NCI-H1092 treated with DMSO at 0.1 percent for 48 hours (cell line): ENCODE data around the gene C1orf174.
"Not testable (repeated sequence)": the region's sequence is repeated elsewhere in the genome, so short reads cannot be mapped to it uniquely, and the experiment has no call there.

Experiments
- DNase-seq: peaks from one replicate; lab custom pipeline; 2025; lab: John Stamatoyannopoulos, UW

The C1orf174 gene

DNA sequence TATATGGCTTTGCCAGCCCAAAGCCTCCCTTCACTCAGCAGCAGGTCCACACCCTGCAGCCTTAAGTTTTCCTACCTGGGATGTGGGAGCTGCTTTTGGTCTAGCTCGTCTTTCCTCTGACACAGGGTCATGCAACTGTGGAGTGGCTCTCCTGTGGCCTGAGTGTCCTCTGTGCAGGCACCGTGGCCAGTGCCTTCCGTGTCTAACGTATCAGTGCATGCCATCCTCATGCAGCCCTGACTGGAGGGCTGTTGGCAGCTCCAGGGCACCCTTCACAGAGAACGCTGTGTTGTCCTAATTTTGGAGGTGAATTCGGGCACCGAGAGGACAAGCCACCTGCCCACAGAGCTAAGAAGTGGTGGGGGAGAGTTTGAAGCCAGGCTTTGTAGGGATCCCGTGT, 25.7 kb upstream of the C1orf174 start:
- no peak for DNase-seq

DNA sequence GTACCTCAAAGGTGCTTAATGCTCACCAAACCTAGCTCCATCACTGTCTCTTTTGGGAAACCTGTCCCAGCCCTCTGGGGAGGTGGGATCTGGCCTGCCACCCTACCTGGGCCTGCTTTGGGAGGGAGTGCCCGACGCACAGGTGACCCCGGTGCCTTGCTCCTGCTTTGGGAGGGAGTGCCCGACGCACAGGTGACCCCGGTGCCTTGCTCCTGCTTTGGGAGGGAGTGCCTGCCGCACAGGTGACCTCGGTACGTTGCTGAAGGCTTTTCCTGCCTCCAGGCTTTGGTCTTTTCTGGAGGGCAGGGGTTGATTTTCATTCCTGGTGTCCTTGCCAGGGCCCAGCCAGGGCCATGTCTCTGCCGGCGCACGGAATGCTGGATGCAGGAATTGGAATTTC, 25.2 kb upstream of the C1orf174 start:
- no peak for DNase-seq

DNA sequence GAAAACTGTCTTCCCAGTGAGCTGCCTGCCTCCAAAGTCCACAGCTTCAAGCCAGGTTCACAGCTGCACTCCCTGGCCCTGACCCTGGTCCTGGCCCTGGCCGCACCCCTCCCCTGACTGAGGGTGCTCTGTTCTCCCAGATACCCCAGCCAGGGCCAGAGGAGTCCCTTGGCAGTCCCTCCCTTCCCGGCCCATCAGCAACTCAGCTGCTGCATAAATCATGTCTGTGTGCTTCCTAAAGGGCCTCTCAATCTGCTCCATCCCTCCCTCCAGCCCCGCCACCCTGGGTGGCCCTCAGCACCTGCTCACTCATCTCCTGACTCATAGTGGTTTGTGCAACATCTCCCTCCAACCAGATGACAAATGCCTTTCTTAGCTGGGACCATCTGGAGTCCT, 24.8 kb upstream of the C1orf174 start:
- DNase-seq = no peak

DNA sequence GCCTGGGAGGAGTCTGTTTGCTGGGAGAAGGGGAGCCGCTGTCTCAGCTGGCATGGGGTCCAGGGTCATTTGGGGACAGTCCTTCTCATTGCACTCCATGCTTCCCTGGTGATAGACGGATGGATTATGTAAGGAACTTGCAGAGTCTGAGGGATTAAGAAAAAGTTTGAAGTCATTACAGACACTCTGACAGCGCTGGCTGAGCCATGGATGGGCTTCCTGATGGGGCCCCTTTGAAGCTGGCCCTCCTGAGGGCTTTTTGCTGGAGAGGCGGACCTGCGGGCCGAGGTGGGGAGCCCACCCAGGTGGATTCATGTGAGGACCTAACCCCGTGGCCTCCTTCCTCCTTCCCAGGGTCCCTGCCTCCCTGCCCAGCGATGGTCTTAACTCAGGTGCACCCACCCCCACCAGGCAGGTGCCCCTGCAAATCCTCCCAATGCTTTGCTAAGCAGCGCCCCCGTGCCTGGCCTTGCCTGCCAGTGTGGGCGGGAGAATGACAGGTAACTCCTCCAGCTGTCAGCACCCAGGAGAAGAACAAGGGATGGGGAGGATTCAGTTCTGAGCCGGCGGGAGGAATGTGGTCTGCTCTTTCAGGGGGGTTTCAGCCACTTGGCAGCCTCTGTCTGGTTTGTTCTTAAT, 24.2 kb upstream of the C1orf174 start:
- DNase-seq = no peak

DNA sequence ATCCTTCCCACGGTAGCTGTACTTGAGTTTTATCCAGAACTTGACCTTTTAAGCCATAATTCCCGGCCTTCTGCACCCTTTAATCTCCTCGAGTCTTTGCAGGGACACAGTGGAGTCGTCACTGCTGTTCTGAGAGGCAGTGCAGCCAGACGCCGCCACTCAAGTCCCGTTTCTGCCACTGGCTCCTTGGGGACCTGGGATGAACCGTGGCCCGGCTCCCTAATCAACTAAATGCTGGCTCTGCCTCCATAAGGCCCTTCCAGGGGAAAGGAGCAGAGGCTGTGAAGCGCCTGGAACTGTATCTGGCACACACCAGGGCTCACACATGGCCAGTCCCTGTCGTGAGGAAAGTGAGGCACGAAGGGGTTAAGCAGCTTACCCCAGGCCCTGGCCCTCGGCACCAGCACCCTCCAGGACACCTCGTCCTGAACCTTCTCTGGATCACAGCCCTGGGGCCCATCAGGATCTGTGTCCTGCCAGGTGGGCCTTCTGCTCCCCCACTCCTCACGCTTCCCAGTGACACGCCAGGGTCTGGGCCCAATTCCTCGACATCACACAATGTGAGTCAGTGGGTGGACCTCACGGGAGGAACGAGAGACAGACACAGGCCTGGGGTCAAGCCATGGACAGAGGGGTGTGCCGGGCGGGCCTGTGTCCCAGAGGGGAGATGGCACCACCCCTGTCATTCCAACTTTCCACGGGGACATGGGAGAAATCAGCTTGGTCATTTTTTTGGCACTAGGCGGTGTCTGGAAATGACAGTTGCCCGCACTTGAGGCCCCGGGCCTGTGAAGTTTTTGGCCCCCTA, 23.5 kb upstream of the C1orf174 start:
- no peak for DNase-seq

DNA sequence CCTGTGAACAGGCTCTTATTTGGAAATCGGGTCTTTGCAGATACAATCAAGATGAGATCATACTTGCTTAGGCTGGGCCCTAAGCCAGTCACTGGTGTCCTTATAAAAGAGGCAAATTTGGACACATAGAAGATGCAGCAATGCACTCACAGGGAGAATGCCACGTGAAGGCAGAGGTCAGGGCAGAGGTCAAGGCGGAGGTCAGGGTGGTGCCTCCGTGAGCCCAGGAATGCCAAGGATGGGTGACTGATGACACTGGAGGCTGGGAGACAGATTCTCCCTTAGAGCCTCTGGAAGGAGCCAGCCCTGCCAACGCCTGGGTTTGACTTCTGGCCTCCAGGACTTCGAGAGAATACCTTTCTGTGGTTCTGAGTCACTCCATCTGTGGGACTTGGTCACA, 22.8 kb upstream of the C1orf174 start:
- DNase-seq = no peak

DNA sequence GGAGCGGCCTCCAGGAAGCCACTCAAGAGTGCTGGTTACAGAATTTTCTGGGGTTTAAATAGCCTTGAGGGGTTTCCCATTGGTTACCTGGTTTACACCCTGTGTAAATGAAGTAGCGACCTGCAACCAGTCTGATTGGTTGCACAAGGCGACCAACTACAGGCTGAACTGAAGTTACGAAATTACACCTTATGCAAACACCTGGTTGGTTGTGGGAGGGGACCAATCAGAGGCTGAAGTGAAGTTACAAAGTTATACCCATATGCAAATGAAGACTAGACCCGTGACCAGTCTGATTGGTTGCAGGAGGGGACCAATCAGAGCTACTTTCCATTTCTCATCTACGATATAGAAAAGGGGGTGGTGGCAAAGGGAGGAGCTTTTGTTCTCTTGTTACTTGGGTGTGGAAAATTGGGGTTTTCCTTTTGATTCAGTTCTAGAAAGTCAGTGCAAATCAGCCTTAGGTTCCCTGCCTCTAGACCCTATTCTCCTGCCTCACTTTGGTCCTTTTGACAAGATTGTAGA, 22.2 kb upstream of the C1orf174 start:
- DNase-seq = no peak

DNA sequence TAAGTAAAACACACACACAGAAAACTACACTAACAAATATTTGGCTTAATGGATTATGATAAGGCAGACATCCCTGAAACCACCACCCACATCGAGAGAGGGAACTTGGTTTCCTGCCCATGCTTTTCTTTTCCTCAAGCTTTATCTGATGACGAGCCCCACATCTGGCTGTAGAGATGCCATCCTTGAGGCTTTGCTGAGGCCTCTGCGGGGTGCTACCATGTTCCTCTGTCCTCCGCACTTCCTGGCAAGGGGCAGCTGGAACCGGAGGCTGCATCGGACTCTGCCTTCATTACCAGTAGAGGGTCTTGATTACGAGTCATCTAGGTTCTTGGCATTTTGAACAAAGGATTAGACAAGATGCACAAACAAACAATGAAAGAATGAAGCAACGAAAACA, 21.7 kb upstream of the C1orf174 start:
- no peak for DNase-seq

DNA sequence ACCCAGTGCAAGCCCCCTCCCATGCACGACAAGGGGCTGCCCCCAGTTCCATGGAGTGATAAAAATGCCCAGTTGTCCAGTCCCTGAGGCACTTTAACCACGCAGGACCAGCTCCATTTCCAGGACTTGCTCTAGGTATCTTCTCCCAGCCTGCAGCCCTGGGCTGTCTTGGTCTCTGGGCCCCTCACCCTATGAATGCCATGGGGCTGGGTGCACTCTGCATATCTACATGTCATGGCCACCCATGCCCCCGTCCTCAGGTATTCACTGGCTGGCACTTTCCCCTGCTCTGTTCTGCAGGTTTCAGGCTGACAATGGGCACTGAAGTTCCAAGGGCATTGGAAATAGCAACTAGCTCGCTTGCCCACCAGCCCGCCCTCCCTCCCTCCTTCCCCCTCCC, 19.6 kb upstream of the C1orf174 start:
- DNase-seq = no peak

DNA sequence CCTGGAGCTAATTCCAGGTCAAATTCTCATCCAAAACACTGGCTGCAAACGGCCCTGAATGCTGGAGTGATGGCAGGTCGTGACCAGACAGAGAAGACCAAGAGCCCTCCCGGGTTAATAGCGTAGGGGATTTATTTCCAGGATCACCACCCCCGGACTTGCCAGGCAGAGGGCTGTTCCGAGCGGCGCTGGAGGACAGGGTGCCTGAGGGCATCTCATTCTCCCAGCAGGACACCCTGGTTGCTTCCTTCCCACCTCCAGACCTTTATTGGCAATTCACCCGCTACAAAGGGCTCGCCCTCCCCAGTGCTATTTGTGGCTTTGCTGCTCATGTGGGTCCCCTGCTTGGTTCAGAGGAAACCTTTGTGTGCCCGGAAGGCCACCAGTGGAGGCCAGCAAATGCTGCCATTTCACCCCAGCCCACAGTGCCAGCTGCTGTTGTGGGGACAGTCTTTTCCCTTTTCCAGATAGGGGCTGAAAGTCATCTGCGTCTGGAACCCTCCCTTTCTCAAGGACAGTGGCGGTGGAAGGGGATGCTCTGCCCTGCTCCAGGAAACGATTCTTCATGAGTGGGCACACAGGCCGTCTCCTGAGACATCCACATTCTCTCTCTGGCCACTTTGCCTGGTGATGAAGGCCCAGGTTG, 19.0 kb upstream of the C1orf174 start:
- DNase-seq = no peak

DNA sequence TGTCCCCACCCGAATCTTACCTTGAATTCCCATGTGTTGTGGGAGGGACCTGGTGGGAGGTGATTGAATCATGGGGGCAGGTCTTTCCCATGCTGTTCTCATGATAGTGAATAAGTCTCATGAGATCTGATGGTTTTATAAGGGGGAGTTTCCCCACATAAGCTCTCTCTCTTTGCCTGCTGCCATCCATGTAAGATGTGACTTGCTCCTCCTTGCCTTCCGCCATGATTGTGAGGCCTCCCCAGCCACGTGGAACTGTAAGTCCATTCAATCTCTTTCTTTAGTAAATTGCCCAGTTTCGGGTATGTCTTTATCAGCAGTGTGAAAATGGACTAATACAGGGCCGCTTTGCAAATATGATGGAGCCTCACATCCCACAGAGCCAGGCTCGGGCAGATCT, 18.3 kb upstream of the C1orf174 start:
- not testable (repeated sequence) for DNase-seq

DNA sequence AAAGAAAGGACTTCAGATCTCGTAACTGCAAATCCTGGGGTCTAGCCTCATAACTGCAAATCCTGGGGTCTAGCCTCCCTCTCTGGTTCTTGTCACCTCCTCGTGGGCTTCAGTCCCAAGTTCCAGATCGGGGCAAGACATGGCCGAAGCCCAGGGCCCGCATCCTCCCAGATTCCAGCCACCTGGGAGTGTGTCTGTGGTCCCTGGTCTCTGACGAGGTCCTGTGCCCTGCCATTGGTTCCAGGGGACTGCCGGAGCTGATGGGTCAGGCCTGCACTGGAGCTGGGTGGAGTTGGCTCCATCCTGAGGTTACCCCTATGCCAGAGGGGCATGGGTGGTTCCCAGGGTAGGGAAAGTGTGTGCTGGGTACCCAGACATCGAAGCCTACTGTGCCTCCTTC, 17.7 kb upstream of the C1orf174 start:
- no peak for DNase-seq

DNA sequence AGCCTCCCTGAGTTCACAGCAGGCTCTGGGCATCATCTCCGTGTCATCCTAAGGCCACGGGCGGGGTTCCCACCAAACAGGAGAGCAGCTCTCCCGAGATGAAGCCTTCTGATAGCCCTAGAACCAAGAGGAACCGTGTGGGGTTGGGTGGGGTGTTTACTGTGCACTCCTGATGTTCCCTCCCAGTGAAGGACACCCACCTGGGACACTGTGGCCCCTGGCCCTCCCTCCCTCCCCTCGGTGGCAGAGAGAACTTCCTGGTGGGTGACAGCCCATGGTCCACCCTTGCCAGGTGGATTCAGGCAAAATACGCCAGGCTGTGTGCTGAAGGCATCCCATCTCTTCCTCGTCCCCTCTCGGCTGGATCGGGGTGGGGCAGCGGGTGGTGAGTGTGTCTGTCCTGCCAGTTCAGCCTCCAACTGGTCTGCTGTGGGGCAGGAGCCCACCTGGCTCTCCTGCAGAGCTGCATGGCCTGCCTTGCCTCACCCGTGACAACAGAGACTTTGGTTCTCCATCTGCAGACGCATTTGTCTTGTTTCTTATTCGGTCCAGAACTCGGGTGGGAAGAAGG, 15.6 kb upstream of the C1orf174 start:
- DNase-seq = no peak

DNA sequence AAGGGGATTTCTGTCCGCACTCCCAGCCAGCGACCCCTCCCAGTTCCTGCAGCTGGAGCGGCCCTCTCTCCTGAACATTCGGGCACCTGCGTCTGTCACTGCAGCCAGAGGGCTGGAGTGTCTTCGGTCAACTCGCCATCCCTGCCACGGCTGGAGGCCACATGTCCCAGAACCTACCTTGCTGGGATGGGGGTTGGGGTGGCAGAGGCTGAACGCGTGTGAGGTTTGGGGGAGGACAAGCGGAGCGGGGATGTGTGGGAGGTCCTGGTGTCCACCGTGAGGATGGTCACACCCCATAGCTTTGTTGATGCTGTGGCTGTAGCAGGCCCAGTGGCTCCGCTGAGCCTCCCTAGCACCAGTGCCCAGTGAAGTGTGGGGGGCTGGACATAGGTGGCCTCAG, 14.8 kb upstream of the C1orf174 start:
- no peak for DNase-seq

DNA sequence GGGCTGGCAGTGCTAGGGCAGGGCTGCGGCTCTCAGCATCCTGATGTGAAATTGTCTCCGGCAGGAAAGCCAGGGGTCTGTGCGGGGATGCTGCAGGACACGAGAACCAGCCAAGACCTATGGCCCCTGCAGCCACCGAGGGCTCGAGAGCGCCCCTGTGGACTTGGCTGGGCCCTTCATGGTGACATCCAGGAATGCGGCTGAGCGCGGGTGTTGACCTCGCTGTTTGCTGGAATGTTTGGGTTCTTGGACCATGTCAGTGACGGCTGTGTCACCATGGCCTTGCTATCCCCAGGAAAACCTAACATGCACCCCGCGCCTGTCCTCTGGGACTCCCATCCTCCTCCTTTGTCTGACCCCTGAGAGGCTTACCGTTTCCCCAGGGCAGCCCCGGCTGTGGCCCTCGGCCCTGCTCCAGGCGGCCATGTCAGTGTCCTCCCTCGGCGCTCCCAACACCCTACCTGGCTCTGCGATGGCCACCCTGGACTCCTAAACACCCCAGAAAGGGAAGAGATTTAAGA, 14.3 kb upstream of the C1orf174 start:
- no peak for DNase-seq

DNA sequence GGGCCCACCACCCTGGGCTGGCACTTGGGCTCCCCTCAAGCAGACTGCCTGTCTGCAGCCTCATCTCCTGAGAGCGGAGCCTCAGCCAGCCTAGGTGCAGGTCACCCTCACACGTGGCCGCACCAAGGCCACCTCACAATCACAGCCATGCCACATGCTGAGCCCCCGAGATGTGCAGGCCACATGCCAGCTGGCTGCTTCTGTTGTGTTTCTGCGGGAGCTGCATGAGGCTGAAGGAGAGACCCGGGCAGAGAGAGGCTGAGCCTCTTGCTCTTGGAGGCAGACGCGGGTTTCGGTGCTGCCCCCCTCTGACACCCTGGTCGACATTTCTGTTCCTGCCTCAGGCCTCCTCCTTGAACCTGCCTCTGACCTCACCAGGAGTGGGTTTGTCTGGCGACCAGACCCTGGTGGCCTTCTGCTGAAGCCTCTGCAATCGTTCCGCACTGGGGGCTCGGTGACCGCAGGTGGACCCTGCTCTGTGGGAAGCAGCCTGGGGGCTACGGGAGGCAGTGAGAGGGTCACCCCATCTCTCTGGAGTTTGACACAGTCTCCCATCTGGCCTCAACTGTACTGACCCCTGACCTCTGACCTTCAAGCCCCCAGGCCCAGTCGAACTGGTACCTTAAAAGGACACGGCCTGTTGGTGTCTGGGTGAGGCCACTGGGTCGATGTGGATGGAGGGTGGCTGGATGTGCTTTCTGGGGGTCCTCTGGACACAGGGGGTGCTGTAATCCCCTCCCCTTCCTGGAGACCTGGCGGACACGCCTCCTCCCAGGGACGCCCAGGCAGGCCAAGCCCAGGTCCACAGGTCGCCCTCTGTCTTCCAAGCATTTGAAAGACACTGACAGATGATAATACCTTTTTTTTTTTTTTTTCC, 13.0 kb upstream of the C1orf174 start:
- DNase-seq = no peak

DNA sequence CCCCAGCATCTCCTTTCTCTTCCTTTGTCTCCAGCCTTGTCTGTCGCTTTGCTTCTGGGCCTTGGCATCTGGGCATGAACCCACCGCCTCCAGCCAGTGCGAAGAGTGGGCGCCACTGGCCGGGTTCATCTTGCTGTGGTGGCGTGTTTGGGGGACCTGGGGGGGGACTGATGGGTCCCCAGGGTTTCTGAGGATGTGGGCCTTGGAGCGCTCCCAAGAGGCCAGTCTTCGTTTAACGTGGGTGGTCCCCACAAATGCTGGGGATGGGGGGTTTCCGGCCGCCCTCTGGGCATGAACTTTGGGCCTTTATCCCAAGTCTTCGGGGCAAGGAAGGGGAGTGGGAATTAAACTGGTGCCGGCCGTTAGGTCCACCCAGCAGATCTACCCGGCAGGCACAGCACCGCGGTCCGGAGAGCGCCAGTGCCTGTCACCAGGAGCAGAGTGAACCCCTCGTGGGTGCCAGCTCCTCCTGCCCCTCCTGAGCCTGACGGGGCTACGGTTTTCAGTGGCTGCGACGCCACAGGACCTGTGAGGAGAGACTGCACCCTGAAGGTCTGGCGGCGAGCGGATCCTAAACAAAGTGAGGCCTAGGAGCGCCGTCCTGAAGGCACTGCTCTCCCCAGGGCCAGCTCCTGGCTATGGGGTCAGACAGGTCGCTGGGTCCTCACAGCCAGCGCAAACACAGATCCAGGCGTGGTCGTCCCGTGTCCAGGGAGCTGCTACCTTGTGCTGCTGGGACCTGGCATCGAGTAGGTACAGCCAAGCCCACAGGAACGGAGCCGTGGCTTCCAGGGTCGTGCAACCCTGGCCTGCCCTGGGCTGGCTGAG, 12.1 kb upstream of the C1orf174 start:
- no peak for DNase-seq

DNA sequence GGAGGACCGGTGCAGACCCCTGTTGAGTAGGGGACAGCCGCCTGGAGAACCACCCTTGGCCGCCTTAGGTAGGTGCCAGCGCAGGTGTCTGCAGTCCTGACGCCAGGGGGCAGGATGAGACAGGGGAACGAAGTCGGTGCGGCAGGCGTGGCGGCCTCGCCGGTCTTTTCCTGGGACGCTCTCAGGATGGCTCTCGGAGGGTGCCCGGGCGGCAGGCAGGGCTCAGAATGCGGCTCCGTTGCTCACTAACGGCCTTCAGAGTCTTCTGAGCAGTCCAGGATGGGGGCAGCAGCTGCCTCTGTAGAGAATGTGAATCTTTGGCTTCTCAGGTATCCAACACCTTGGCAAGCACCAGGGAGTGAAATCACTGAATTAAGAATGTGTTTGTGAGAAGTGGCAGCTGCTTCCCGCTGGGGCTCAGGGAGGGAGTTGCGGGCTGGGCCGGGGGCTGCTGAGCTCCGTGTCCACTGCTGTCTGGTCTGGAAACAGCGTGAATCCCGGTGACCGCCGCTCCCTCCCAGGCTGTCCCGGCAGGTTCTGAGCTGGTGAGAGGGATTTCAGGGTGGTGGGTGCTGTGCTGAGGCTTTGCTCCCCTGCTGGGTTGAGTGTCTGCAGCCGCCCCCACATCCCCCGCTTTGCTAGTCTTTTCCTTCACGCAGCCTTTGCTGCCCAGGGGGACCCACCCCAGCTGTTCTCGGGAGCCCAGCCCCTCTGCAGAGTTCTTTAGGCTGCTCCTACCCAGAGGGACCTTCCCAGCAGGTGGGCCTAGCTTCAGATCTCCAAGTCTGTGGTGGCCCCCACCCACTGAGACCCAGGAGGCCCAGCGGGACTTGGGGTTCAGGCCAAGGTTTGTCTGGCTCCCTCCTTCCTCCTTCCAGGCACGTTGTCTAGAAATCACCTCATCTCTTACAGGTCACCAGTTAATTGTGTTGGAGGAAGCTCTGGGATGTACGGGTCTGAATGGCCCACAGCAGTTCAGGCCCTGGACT, 11.1 kb upstream of the C1orf174 start:
- no peak for DNase-seq

DNA sequence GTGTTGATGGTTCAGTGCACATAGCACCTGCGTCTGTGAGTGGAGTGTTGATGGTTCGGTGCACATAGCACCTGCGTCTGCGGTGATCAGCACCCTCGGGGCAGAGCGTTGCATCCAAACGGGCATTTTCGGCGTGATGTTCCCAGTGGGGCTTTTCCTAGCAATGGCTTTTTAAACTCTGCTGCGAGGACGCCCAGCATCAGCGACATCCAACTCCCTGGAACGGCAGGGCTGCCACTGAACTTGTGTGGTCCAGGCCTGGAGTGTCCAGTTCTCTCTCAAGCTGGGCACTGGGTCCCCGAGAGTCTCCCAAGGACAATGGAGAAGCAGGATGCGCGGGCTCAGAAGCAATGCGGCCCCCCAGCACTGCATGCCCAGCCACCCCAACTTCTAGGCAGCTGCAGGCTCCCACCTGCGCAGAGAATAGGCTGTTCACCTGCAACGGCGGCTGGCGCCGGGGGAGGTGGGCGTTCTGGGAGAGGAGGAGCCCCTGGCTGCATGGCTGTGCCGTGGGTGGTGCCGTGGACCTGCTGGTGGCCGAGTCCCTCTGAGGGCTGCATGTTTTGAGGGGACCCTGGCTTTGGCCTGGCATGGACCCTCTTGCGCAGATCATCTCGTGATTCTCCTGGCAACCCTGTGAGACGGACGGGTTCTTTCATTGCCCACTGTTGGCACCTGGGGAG, 10.1 kb upstream of the C1orf174 start:
- no peak for DNase-seq
